GM06990 (cell line): ENCODE data around the gene CDH4.

Source experiments
- DNase-seq: peaks from one replicate; pipeline ENCODE4 v3.0.0-alpha.2; 2011; ENCODE audit not compliant: insufficient read length; ENCODE audit errors: extremely low read depth
- H3K27me3 ChIP-seq: replicated peaks from 2 replicates; pipeline ENCODE4 v1.6.0; 2011; ENCODE audit warnings: low read length; ENCODE audit not compliant: control insufficient read depth, insufficient read depth
- H3K36me3 ChIP-seq: 2 replicates; pipeline ENCODE4 v1.5.1; 2011; ENCODE audit warnings: low read length; ENCODE audit not compliant: control insufficient read depth, insufficient read depth
- H3K4me3 ChIP-seq: replicated peaks from 2 replicates; pipeline ENCODE4 v1.5.1; 2011; ENCODE audit warnings: low read depth, mild to moderate bottlenecking, control low read depth, low read length
- TF ChIP-seq, protein P1 (sequence below): IDR thresholded peaks from 2 replicates; pipeline ENCODE4 v1.5.1; 2011; ENCODE audit warnings: low read length, control low read depth, mild to moderate bottlenecking, inconsistent platforms; ENCODE audit not compliant: insufficient read depth, poor library complexity, severe bottlenecking

Gene CDH4

DNA sequence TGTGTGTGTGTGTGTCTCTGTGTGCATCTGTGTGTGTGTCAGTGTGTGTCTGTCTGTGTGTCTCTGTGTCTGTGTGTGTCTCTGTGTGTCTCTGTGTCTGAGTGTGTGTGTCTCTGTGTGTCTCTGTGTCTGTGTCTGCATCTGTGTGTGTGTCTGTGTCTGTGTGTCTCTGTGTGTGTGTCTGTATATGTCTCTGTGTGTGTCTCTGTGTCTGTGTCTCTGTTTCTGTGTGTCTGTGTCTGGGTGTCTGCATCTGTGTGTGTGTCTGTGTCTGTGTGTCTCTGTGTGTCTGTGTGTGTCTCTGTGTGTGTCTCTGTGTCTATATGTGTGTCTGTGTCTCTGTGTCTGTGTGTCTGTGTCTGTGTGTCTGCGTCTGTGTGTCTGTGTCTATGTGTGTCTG, 605.8 kb downstream of the CDH4 start:
- TF ChIP-seq, protein P1, sequence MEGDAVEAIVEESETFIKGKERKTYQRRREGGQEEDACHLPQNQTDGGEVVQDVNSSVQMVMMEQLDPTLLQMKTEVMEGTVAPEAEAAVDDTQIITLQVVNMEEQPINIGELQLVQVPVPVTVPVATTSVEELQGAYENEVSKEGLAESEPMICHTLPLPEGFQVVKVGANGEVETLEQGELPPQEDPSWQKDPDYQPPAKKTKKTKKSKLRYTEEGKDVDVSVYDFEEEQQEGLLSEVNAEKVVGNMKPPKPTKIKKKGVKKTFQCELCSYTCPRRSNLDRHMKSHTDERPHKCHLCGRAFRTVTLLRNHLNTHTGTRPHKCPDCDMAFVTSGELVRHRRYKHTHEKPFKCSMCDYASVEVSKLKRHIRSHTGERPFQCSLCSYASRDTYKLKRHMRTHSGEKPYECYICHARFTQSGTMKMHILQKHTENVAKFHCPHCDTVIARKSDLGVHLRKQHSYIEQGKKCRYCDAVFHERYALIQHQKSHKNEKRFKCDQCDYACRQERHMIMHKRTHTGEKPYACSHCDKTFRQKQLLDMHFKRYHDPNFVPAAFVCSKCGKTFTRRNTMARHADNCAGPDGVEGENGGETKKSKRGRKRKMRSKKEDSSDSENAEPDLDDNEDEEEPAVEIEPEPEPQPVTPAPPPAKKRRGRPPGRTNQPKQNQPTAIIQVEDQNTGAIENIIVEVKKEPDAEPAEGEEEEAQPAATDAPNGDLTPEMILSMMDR: no peak
- H3K27me3 ChIP-seq: no peaks in the 10 kb centered on the region

DNA sequence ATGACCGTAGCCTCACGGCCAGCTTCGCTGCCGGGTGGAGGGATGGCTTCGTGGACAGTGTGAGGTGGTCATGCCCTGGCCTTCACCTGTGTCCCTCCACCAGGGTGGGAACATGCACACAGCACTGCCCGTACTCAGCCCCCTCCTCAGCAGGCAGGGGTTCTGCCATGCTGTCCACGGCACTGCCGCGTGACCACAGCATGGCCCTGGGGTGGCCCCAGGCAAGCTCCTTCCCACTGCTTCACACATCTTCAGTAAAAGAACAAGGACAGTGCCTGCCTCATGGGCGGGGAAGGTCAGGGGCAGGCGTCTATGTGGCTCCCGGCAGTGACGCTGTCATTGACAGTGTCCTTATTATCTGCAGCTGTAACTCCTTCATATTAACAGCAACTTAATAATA, 607.7 kb downstream of the CDH4 start:
- H3K36me3 ChIP-seq: no peaks in the 10 kb centered on the region
- TF ChIP-seq, protein P1: no peak
- no peaks in the 10 kb centered on the region for H3K27me3 ChIP-seq
- DNase-seq: no peak
- H3K4me3 ChIP-seq: no peak overlapping the region

More for the DNA sequence above, 605.8 kb downstream of the CDH4 start:
- Histone ChIP-seq H3K36me3 (no peaks in the 10 kb centered on the region), H3K4me3 (no peak overlapping the region)
- DNase-seq: no peak

DNA sequence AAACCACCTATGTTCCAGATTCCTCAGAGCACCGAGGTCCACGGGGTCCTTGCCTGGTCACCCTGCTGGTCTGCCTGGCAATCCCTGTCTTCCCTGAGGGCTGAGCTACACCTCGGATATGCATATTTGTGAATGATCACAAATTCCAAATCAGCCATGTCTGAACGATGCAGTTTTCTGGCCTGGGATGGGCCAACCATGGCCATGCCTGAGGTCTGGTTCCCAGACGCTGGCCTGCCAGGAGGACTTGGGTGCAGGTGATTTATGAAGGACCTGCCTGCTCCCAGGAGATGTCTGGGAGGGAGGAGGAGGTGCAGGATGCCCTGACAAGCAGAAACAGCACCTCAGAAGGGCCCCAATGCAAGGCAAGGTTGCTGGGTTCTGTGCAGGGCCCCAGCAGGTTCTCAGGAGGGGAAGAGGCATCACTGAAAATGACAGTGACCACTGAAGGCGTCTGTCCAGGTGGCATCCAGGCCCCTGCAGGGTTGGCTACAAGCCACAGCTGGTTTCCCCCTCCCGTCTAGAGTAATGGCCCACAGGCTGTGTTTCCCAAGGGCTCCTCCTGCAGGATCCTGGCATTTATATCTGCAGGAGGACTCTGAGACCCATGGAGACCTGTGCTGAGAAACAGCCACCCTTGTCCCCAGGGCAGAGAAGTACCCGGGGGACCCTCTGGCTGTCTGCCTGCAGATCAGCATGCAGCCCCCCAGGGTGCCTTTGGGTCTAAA, 608.4 kb downstream of the CDH4 start:
- TF ChIP-seq, protein P1: no peak
- no peak for DNase-seq
- no peak overlapping the region for H3K4me3 ChIP-seq
- H3K27me3 ChIP-seq: no peaks in the 10 kb centered on the region
- H3K36me3 ChIP-seq: no peaks in the 10 kb centered on the region

DNA sequence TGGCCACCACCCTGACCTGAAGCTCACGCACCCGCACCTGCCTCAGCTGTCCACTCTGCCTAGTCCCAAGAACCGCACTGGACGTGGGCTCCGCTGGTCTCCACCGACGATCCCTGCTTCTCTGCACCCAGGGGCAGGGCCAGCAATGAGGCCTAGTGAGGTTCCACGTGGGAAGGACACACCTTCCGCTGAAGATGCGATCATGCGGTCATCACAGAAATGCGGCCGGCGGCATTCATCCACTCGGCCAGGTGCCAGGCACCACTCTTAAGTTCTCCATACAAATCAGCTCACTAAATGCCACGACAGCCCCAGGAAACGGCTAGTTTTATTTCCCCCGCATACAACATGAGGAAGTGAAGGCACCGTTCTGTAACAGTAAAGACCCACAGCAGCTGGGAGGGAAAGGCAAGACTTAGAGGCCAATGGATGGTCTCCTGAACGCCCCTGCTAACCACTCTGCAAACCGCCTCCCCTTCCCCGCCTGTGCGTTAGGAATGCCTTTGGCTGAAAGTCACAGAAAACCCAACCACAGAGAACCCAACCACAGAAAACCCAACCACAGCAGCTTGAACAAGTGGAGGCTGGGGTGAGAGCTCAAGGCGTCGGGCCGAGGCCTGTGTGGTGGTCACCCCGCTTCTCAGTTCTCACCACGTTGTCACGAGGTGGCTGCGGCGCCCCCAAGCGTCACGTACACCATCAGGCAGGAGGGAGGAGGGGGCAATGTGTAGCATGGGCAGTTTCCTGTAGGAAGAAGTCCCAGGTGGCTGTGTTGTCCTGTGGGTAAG, 609.2 kb downstream of the CDH4 start:
- DNase-seq: no peak
- TF ChIP-seq, protein P1: no peak
- no peaks in the 10 kb centered on the region for H3K27me3 ChIP-seq
- no peaks in the 10 kb centered on the region for H3K36me3 ChIP-seq
- H3K4me3 ChIP-seq: no peak overlapping the region

DNA sequence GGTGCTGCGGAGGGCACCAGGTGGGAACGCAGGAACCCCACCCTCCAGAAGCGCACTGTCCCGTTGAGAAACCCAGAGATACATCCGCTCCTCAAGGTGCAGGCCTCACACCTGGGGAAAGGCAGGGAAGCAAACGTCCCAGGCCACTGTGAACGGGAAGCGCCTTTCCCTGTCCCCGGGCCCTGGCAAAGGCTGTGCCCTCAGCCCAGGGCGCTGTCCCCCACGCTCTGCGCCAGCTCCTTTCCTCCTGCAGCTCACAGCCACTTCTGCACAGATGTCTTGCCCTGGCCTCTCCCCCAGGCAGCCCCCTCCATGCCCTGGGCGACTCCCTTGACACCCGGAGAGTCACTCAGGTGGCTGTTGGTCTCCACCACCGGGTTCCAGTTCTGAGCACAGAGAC, 609.8 kb downstream of the CDH4 start:
- no peak for DNase-seq
- no peaks in the 10 kb centered on the region for H3K36me3 ChIP-seq
- H3K4me3 ChIP-seq: no peak overlapping the region
- TF ChIP-seq, protein P1: no peak
- H3K27me3 ChIP-seq: no peaks in the 10 kb centered on the region
